Ectodermal cell (in vitro differentiated cells): ENCODE data around the gene DCUN1D2.
A peak's percentile ranks its signal among the peaks of the same experiment; 100 is the strongest.
"Not testable (repeated sequence)": the region's sequence is repeated elsewhere in the genome, so short reads cannot be mapped to it uniquely, and the experiment has no call there.

ENCODE experiments used
- H3K27ac ChIP-seq: 2 replicates; pipeline ENCODE4 v1.7.0; 2013; ENCODE audit warnings: mild to moderate bottlenecking, low read depth, low read length; ENCODE audit not compliant: insufficient read depth, poor library complexity, severe bottlenecking
- H3K27me3 ChIP-seq: 2 replicates; pipeline ENCODE4 v1.7.0; 2013; ENCODE audit warnings: mild to moderate bottlenecking, low read length; ENCODE audit not compliant: insufficient read depth, control insufficient read depth, poor library complexity, severe bottlenecking
- H3K36me3 ChIP-seq: one replicate; pipeline ENCODE4 v1.7.0; 2013; ENCODE audit warnings: low read length; ENCODE audit not compliant: control insufficient read depth, insufficient read depth
- H3K4me1 ChIP-seq: one replicate; pipeline ENCODE4 v1.7.0; 2013; ENCODE audit warnings: low read length; ENCODE audit not compliant: control insufficient read depth, insufficient read depth
- H3K4me3 ChIP-seq: 2 replicates; pipeline ENCODE4 v1.7.0; 2013; ENCODE audit warnings: low read depth, low read length, control low read depth; ENCODE audit not compliant: insufficient read depth
- H3K9me3 ChIP-seq: 2 replicates; pipeline ENCODE4 v1.7.0; 2013; ENCODE audit warnings: mild to moderate bottlenecking, low read length, moderate library complexity; ENCODE audit not compliant: control insufficient read depth
- WGBS, 2 experiments: methylation state at CpG; one replicate each; pipeline ENCODE4 v1.1.7; 2013; ENCODE audit warnings: missing lambda C conversion rate in 2 of 2; 5-methylcytosine and 5-hydroxymethylcytosine counted together

The DCUN1D2 gene

DNA sequence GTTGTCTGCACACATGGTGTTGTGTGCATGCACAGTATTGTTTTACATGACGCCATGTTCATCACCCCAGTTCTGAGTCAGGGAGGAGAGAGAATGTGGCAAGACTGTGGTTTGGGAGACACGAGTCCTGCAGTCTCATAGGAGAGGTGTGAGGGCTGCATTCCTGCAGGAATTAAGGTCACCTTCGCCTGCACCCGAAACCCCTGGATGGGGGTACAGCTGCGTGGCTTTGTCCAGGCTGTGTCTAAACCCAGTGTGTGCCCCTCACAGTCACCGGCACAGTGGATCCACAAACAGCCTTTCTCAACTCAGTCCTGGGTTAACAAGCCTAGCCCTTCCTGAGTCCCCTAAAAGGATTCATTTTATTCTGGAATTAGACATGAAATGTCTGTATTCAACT, 42.9 kb downstream of the DCUN1D2 start:
- Histone ChIP-seq H3K27ac (no peak overlapping the region), H3K27me3 (no peaks in the 10 kb centered on the region), H3K9me3 (no peaks in the 10 kb centered on the region), H3K36me3 (no peaks in the 10 kb centered on the region), H3K4me1 (no peaks in the 10 kb centered on the region), H3K4me3 (no peak overlapping the region)
- WGBS, 2 experiments: 96 to 97% methylated on average over 6 of the region's 6 CpGs

DNA sequence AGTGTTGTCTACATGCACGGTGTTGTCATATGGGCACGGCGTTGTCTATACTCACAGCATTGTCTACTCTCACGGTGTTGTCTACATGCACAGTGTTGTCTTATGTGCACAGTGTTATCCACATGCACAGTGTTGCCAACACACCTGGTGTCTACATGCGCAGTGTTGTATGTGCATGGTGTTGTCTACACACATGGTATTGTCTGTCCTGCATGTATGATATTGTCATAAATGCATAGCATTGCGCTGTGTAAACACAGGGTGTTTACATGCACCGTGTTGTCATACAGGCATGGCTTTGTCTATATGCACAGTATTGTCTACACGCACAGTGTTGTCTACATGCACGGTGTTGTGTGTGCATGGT, 44.0 kb downstream of the DCUN1D2 start:
- 85 to 87% methylated on average over 9 of the region's 9 CpGs for WGBS, 2 experiments
- H3K36me3 ChIP-seq: no peaks in the 10 kb centered on the region
- no peak overlapping the region for H3K4me3 ChIP-seq
- no peaks in the 10 kb centered on the region for H3K4me1 ChIP-seq
- no peak overlapping the region for H3K27ac ChIP-seq
- H3K27me3 ChIP-seq: no peaks in the 10 kb centered on the region
- no peaks in the 10 kb centered on the region for H3K9me3 ChIP-seq

DNA sequence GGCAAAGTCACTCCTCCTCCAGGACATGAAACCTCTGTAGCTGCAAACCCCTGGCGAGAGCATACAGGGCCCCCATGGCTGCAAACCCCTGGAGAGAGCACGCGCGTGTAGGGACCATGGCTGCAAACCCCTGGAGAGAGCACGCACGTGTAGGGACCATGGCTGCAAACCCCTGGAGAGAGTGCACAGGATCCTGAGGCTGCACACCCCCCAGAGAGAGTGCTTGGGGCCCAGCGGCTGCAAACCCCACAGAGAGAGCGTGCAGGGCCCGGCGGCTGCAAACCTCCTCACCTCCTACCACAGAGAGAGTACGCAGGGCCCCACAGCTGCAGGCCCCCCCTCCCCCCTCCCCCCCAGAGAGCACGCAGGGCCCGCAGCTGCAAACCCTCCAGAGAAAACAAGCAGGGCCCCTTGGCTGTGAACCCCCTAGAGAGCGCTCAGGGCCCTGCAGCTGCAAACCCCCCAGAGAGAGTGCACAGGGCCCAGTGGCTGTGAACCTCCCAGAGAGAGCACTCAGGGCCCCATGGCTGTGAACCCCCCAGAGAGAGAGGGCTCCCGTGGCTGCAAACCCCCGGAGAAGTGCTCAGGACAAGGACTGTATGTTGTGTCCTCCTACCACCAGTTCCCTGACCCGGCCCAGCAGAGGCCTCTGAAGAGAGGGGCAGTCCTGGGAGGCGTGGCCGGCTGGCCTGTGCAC, 44.6 kb downstream of the DCUN1D2 start:
- Histone ChIP-seq H3K36me3 (no peaks in the 10 kb centered on the region), H3K27ac (no peak overlapping the region), H3K27me3 (no peaks in the 10 kb centered on the region), H3K4me3 (no peak overlapping the region), H3K9me3 (no peaks in the 10 kb centered on the region), H3K4me1 (no peaks in the 10 kb centered on the region)
- WGBS, 2 experiments: 78 to 79% methylated on average over 18 to 19 of the region's 19 CpGs

DNA sequence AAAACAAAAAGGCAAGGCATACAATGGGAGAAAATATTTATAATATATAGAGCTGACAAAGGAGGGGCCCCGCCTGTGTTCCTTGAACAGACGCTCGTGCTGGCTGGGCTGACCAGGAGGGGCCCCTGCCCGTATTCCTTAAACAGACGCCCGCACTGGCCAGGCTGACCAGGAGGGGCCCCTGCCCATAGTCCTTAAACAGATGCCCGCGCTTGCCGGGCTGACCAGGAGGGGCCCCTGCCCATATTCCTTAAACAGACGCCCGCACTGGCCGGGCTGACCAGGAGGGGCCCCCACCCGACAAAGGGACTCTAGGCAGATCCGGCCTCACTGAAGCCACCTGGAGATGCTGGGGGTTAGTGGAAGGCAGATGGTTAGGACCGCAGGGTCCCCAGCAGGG, 46.5 kb downstream of the DCUN1D2 start:
- WGBS, 2 experiments: 91 to 93% methylated on average over 15 of the region's 15 CpGs
- Histone ChIP-seq H3K36me3 (no peaks in the 10 kb centered on the region), H3K4me1 (no peaks in the 10 kb centered on the region), H3K4me3 (no peak overlapping the region), H3K9me3 (no peaks in the 10 kb centered on the region), H3K27ac (no peak overlapping the region), H3K27me3 (no peaks in the 10 kb centered on the region)

DNA sequence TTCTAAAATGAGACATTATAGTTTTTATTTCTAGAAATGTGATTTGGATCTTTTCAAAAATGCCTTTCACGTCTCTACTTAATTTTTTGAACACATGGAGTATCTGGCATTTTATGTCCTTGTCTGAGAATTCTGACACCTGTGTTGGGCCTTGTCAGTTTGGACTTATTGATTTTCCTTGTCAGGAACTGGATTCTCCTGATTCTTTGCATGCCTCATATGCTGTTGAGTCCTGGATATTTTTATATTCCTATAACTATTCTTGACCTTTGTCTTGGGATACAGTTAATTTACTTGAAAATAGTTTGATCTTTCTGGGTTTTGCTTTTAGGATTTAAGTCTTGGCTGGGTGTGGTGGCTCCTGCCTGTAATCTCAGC, 47.5 kb downstream of the DCUN1D2 start:
- Histone ChIP-seq H3K27me3 (no peaks in the 10 kb centered on the region), H3K9me3 (no peaks in the 10 kb centered on the region), H3K36me3 (no peaks in the 10 kb centered on the region), H3K4me1 (no peaks in the 10 kb centered on the region), H3K27ac (no peak overlapping the region), H3K4me3 (no peak overlapping the region)
- 94 to 100% methylated on average over 1 of the region's 1 CpG for WGBS, 2 experiments

DNA sequence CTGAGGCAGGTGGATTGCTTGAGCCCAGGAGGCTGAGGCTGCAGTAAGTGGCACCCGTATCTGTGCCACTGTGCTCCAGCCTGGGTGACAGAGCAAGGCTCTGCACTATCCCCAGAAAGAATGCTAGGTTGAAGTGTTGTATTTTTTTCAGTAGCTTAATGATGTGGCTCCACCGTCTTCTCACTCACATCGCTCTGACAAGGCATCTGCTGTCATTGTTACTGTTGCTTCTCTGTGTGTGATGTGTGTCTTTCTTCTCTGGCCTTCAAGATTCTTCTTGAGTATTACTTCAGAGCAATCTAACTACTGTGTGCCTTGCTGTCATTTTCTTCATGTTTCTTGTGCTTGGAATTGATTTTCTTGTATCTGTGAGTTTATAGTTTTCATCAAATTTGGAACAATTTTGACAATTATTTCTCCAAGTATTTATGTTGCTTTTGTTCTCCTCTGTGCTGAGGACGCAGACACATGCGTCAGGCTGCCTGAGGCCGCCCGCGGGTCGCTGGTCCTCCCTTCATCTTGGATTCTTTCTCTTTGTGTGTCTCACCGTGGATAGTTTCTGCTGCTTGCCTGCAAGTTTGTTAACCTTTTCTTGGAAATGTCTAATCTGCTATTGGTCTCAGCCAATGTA, 48.0 kb downstream of the DCUN1D2 start:
- Histone ChIP-seq H3K36me3 (no peaks in the 10 kb centered on the region), H3K9me3 (no peaks in the 10 kb centered on the region), H3K4me1 (no peaks in the 10 kb centered on the region), H3K4me3 (no peak overlapping the region), H3K27me3 (no peaks in the 10 kb centered on the region), H3K27ac (no peak overlapping the region)
- 94% methylated on average over 10 of the region's 10 CpGs for WGBS, 2 experiments

DNA sequence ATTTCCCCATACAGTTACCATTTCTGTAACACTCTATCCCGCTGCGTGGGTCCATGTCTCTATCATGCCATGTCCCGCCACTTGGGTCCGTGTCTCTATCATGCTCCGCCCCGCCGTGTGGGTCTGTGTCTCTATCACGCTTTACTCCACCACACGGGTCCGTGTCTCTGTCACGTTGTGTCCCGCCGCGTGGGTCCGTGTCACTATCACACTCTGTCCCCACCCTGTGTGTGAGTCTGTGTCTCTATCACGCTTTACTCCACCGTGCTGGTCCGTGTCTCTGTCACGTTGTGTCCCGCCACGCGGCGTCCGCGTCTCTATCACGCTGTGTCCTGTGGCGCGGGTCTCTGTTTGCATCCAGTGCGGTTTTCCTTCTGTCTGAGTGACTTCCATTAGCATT, 48.9 kb downstream of the DCUN1D2 start:
- Histone ChIP-seq H3K9me3 (no peaks in the 10 kb centered on the region), H3K36me3 (no peaks in the 10 kb centered on the region), H3K4me3 (no peak overlapping the region), H3K4me1 (no peaks in the 10 kb centered on the region), H3K27ac (no peak overlapping the region), H3K27me3 (no peaks in the 10 kb centered on the region)
- 94% methylated on average over 29 of the region's 29 CpGs for WGBS, 2 experiments

DNA sequence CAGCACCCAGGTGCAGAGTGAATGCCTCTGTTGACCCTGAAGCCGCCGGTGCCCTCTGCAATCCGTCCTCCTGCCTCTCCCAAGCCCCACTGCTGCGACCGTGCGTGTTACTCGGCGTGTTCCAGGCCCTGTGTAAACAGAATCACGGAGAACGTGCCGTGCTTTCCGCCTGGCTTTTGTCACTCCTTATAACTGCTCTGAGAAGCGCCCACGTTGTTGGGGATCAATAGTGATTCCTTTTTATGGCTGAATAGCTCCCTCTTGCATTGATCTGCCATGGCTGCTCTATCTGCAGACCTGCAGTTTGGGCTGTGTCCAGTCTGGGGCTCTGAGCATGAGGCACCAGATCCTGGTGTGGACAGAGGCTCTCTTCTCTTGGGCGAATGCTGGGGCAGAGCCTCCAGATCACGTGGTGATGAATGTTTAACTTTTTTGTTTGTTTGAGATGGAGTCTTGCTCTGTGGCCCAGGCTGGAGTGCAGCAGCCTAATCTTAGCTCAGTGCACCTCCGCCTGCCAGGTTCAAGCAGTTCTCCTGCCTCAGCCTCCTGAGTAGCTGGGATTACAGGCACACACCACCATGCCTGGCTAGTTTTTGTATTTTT, 53.0 kb downstream of the DCUN1D2 start:
- 89 to 91% methylated on average over 17 of the region's 17 CpGs for WGBS, 2 experiments
- H3K36me3 ChIP-seq: no peaks in the 10 kb centered on the region
- no peaks in the 10 kb centered on the region for H3K4me1 ChIP-seq
- no peaks in the 10 kb centered on the region for H3K27me3 ChIP-seq
- no peak overlapping the region for H3K4me3 ChIP-seq
- H3K27ac ChIP-seq: peak overlapping the region; percentile 16
- no peaks in the 10 kb centered on the region for H3K9me3 ChIP-seq

DNA sequence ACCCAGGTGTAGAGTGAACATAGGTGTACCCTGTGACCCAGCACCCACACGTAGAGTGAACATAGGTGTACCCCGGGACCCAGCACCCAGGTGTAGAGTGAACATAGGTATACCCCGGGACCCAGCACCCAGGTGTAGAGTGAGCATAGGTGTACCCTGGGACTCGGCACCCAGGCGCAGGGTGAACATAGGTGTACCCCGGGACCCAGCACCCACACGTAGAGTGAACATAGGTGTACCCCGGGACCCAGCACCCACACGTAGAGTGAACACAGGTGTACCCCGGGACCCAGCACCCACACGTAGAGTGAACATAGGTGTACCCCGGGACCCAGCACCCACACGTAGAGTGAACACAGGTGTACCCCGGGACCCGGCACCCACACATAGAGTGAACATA, 53.6 kb downstream of the DCUN1D2 start:
- WGBS, 2 experiments: 97% methylated on average over 12 to 15 of the region's 15 CpGs

DNA sequence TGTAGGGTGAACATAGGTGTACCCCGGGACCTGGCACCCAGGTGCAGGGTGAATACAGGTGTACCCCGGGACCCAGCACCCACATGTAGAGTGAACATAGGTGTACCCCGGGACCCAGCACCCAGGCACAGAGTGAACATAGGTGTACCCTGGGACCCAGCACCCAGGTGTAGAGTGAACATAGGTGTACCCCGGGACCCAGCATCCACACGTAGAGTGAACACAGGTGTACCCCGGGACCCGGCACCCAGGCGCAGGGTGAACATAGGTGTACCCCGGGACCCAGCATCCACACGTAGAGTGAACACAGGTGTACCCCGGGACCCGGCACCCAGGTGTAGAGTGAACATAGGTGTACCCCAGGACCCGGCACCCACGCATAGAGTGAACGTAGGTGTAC, 54.6 kb downstream of the DCUN1D2 start:
- H3K27ac ChIP-seq, H3K4me1 ChIP-seq, H3K36me3 ChIP-seq, H3K27me3 ChIP-seq, H3K9me3 ChIP-seq, H3K4me3 ChIP-seq: not testable (repeated sequence)
- 95 to 97% methylated on average over 15 of the region's 15 CpGs for WGBS, 2 experiments

More for the DNA sequence above, 53.6 kb downstream of the DCUN1D2 start:
- not testable (repeated sequence) for H3K4me1 ChIP-seq, H3K27ac ChIP-seq, H3K36me3 ChIP-seq, H3K9me3 ChIP-seq, H3K27me3 ChIP-seq, H3K4me3 ChIP-seq
